Raji (cell line): Measurements from ENCODE around the gene CHST11.

ENCODE experiments used
- POLR2A ChIP-seq: IDR thresholded peaks from 2 replicates; pipeline ENCODE4 v1.6.1; 2011; ENCODE audit warnings: low read depth, low read length, control low read depth; ENCODE audit not compliant: insufficient read depth

The CHST11 gene

DNA sequence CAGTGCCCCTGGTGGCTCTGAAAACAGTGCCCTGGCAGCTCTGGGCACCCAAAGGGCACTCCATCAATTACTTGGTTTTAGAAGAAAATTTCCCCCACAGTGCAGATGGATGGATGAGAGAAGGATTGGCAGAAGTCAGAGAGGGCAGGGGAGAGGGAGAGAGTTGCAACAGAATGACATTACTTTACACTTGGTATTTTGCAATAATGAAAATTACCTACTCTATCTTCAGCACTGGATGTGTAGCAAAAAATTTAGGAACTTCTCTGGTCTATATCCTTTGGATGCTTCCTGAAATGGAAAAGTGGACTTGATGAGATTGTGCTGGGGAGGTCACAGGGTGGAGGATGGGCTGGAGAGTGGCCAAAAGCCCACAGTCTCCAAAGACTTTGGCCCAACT is 193.2 kb downstream of the CHST11 start:
- TF ChIP-seq POLR2A: no peak

DNA sequence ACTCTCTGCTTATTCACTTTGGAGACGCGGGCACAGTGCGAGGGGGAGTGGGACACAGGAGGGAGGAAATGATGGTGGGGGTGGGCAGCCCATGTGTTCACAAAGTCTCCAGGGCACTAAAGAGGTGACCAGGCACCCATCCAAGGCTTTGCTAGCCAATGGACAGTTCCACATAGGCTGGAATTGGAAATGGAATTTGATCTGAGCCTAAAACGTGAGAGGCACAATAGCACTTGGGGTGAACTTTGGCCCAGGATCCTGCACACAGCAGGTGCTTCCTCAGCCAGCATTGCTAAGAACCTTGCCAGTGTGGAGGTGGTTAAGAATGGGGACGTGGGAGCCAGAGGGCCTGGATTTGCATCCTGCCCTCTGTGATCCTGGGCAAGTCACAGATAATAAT is 193.8 kb downstream of the CHST11 start:
- TF ChIP-seq POLR2A: no peak

DNA sequence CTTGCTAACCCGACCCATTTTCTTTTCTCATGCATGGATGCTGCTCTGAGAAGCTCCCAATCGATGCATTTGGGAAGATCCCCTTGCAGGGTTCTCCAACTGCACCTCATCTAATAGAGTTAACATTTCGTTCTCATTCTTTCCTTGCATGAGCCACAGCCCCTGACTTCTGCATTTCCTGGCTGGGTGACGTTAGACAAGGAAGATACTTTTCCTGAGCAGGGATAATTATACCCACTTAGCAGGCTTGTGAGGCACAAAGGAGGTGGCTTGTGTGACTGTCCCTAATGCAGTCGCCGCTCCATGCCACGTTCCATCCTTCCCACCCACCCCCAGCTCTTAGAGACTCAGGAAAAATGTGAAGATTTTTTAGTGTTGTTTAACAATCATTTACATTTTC is 195.1 kb downstream of the CHST11 start:
- no peak for TF ChIP-seq POLR2A

DNA sequence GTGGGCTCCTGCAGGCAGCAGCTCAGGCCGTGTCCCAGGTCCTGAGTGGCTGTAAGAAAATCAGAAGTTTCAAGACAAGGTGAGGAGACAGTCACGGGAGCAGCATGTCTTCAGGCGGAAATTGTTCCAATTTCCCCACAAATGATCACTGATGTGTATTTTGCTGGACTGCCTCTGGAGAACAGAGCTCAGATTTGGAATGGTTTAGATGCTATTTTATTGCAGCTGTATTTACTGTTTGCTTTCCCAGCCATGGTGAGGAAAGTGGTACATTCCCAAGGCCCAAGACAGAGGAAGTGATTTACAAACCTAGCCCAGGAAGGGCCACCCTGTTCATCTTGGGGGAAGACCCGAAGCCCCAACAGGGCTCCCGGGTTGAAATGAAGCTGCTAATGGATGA is 195.6 kb downstream of the CHST11 start:
- no peak for TF ChIP-seq POLR2A

DNA sequence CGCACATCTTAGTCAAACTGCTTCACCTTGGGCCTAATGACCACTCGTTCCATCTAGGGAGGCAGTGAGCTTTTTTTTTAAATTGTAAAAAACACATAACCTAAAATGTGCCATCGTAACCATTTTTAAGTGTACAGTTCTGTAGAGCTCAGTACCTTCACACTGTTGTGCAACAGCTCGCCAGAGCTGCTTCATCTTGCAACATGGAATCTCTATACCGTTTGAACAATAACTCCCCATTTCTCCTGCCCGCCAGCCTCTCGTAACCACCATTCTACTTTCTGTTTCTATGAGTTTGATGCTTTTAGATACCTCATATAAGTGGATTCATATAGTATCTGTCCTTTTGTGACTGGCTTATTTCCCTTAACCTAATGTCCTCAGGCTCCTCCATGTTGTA is 196.2 kb downstream of the CHST11 start:
- TF ChIP-seq POLR2A: no peak

DNA sequence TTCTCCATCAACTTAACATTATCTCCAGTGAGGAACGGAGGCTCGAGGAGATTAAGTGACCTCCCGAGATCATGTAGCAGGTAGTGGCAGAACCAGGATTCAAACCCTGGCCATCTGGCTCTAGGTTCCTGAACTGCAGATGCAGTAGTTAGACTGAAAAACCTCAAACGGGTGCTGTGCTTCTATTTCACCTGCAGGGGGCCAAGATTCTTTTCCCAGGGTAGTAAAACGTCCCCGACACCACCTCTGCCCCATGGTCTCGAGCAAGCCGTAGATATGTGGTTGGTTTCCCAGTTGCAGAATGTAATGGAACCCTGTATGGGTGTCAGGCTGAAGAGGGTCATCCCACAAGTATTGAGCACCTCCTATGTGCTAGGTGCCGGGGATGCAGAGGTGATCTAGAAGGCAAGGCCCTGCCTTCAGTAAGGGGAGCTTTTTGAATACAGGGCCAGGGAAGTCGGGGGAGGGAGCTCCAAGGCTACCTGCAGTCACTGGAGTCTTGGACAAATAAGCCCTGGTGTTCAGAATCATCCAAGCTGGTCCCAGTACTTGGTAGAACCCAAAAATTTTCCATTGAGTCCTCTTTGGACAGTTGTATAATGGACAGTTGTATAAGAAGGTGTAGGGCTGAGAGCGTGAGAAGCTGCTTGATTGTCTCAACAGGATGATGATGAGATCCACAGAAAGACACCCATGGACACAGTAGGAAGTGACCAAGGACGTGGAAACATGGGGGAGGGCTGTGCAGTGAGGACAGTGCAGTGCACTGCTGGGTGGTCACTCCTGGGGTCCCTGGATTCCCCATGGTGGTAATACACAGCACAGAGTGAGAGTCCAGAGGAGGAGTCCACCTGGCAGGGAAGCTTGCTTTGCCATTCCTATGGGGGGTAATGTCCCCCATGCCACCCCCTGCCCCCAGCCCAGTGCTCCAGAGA is 197.2 kb downstream of the CHST11 start:
- no peak for TF ChIP-seq POLR2A

DNA sequence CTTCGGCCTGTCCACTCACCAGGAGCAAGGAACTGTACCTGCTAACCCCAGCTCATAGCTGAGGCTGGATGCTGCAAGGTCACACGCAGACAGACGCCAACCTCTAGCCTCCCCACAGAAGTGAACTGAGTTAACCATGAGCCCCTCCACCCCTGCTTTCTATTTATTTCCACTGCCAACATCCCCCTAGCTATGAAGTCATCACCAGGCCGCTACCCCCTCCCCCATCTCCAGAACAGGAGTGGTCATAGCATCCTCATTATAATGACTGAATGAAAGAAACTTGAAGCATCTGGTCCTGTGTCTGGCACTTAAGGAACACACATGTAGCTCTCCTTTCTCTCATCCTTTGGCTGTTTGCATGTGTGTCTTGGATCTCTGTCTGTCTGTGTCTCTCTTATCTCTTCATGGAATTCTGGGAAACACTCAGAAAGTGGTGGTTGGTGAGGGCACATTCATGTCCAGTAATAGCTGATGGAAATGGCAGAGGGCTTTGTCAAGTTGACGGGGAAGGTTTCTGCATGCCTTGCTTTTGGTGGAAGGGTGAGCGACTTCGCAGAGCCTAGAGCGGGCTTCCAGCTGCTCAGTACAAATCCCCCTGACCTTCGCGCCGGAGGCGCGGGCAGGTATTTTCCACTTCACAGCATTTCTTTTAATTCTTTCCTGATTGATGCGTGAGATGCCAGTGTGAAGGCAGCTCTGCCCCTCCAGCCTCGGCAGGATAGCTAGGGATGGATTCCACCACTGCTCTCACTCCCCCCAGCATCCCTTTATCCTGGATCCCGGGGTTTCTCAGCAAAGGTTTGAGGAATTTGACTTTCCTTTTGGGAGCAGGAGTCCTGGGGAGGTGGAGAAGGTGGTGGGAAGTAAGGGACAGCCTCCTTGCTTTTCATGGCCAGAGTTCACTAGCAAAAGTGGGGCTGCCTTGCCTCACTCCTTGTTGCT is 198.2 kb downstream of the CHST11 start:
- TF ChIP-seq POLR2A: no peak

DNA sequence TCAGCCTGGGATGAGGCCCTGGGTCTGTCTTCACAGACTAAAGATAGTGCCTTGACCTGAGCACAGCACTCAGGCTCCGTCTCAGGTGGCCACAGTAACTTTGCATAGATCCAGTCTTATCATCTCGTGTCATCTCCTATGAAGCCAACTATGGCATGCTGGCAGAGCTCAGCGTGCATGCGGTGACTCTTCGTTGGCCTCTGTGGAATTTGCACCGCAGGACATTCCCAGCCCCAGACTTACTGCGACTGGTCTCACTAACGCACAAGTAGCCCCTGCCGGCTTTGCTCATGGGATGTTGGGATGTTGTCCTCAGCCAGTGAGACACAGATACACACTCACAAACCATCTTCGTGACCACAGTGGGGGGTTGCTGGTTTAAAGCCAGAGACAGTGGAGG is 199.6 kb downstream of the CHST11 start:
- no peak for TF ChIP-seq POLR2A

DNA sequence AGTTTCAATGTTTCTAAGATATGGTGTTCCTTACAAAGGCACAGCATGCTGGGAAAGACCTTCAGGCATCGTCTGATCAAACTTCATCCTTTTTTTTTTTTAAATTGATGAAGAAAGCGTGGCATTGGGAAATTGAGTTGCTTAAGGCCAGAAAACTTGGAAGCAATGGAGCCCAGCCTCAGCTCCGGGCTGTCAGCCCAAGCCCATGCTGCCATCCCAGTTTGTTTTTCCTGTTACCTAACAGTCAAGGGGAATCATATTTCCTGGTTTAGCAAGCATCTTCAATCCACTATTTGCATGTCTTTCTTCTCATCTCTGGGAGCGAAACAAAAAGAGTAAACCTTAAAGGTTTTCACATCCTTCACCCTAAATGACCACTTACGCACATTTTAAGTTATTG is 200.2 kb downstream of the CHST11 start:
- TF ChIP-seq POLR2A: no peak

DNA sequence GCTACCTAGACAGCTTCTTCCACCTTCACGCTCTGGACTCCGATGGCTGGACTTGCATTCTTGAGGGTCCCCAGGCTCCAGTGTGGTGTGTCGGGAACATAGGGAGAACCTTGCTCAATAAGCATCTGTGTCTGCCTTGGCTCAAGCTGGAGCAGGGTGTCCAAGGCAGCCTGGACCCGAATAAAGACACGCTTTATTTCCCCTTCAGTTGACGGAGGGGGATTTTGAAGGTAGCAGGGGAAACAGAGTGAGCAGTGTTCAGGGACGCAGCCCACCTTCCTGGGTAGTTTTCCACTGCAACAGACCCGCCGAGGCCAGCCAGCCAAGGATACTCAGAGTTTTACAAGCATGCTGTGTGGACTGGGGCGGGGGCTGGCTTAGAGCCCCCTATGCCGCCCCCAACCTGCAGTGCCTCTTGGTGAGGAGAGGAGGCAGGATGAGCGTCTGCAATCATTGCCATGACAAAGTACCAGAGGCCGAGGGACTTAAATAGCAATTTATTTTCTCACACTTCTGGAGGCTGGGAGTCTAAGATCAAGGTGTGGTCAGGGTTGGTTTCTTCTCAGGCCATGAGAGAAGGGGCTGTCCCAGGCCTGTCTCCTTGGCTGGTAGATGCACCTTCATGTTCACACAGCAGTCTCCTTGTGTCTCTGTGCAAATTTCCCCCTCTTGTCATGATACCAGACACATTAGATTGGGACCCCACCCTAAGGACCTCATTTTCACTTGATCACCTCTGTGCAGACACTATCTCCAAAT is 201.2 kb downstream of the CHST11 start:
- TF ChIP-seq POLR2A: no peak

DNA sequence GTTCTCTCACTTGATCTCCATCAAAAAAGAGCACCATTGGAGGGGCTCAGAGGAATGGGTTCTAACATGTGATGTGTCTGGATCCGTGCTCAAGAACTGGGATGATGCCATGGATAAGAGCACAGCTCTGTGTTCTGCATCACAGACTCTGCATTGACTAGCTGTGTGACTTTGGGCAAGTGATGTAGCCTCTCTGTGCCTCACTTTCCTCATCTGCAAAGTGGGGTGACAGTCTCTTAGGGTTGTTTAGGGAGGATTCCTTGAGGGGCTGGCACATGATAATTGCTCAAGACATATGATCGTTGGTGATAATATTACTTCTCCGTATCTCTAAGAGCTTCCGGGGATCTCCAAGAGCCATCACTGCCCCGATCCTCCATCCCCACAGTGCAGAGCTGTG is 202.3 kb downstream of the CHST11 start:
- TF ChIP-seq POLR2A: no peak

DNA sequence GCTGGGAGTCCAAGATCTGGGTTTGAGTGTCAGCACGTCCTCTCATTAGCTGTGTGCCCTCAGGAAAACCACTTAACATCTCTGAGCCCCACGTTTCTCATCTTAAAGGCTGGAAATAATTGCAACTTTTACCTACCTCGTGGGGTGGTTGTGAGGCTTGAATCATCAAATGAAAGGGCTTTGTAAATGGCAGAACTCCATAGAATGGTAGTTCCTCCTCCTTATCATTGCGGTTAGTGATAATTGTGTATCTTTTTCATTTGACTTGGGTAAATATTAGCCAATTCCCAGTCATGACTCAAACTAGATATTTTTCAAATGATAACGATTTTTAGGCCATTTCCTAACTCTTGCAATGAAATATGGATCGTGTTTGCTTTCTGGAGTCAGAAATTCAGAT is 205.5 kb downstream of the CHST11 start:
- no peak for TF ChIP-seq POLR2A

DNA sequence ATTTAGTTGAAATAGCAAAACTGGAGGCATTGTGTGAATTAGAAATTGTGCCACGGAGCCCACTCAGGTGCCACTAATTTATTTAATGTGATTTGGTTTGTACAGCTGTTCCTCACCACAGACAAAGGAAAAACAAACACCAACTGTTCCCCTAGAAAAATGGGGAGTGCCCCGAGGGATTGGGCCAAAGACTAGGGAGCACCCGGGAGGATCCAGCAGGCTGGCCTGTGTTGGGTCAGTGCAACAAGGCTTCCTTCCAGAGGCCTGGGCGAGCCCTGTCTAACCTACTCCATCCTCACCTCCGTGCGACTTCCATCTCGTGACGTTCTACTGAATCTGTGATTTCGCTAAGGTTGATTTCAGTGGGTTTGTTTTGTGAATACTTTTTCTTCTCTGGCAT is 206.2 kb downstream of the CHST11 start:
- TF ChIP-seq POLR2A: no peak

DNA sequence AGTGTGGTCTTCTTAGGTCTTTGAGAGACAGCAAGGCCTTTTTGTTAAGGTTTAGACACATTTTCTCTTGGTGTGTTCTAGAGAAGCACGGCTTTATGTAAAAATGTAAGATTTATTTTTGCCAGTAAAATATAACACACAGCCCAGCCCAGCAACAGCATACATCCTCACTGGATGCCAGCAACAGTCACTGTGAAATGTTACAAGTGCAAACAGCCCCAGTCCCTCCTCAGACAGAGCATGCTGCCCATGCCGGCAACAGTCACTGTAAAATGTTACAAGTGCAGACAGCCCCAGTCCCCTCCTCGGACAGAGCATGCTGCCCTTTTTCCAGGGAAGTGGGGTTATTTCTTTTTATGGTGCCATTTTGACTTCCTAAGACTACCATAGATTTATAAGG is 207.6 kb downstream of the CHST11 start:
- TF ChIP-seq POLR2A: no peak

DNA sequence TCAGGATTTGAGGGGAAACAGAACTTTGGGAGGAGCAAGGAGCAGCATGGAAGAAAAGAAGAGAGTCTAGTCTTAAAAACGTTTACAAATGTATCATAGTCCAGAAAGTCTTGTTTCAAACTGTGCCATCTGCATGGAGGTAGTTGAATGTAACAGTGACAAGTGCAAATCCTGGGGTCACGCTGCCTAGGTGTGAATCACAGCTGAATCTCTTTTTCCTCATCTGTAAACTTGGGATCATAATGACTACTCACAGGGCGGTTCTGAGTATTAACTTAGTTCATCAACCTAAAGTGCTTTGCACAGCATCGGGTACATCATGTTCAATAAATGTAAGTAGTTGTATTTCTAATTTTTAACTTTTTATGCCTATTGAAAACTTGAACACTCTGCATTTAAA is 208.5 kb downstream of the CHST11 start:
- TF ChIP-seq POLR2A: no peak
